GM18517 (cell line): ENCODE measurements around the gene ZNF98.

Experiments
- ATAC-seq: cut with Tn5 transposase; IDR thresholded peaks from one replicate; pipeline ENCODE4 v1.9.1; 2021; ENCODE audit warnings: mild to moderate bottlenecking, moderate library complexity; ENCODE audit not compliant: unreplicated experiment

The ZNF98 gene

GRCh38 chr19:22422211-22422610, at the start of gene ZNF98:
ZNF98 (minus strand) TSS chr19:22422346; CDS start chr19:22422224, 122 bp downstream.
- no peak for ATAC-seq

- ATAC-seq: no peak
Observed at GRCh38 chr19:22446605-22447004, 24.5 kb upstream of the ZNF98 start.

GRCh38 chr19:22438011-22438410, 15.9 kb upstream of the ZNF98 start:
- ATAC-seq: no peak

- no peak for ATAC-seq
Observed at GRCh38 chr19:22427960-22428913, 6.1 kb upstream of the ZNF98 start.

- ATAC-seq: no peak
Observed at GRCh38 chr19:22427547-22427946, 5.4 kb upstream of the ZNF98 start.

GRCh38 chr19:22426901-22427300, 4.8 kb upstream of the ZNF98 start:
- ATAC-seq: no peak

DNA sequence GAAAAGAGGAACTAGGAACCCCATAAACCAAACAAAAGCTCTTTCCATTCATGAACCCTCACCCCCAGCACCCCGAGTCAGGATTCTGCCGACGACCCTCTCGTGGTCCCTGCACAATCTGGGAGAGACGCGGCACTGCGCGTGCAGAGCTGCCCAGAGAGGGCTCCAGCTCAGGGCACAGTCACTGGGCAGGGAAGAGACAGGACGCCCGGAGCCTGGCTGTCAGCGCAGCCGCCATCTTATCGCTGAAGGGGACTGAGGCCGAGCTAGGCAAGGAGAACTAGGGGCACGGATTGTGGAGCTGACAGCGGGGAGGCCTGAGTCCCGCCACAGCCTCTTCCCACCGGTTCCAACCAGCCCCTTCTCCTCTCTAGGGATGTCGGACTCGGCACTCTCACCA, 349 bp downstream of the ZNF98 start:
- ATAC-seq: no peak

- ATAC-seq: no peak
Observed at GRCh38 chr19:22354665-22355064, 67.5 kb downstream of the ZNF98 start.
